Activated CD8-positive, alpha-beta memory T cell treated with anti-CD3 and anti-CD28 coated beads for 36 hours (primary cell): Measurements from ENCODE around the gene CAMTA1. TPM values are rescaled to one million over a fixed set of nuclear protein-coding genes. Genes with fewer than 3 reads are reported as not detected.
"Not testable (repeated sequence)": the region's sequence is repeated elsewhere in the genome, so short reads cannot be mapped to it uniquely, and the experiment has no call there.

Experiments
- CTCF ChIA-PET: fragments of 350-600 bp; sonication (Branson Sonifier 250); formaldehyde crosslinking; loops from one replicate; lab custom pipeline; 2021; ENCODE audit warnings: antibody characterized with exemption; lab: Charles Lee
- POLR2A ChIA-PET: fragments of 350-600 bp; sonication (Branson Sonifier 250); formaldehyde crosslinking; loops from one replicate; lab custom pipeline; 2021; ENCODE audit warnings: antibody characterized with exemption; lab: Charles Lee
- total RNA-seq, 2 experiments: library from RNA; stranded (reverse); gene quantifications; one replicate each; pipeline ENCODE4 v1.2.3, GENCODE V29; 2021

CAMTA1 gene, protein sequence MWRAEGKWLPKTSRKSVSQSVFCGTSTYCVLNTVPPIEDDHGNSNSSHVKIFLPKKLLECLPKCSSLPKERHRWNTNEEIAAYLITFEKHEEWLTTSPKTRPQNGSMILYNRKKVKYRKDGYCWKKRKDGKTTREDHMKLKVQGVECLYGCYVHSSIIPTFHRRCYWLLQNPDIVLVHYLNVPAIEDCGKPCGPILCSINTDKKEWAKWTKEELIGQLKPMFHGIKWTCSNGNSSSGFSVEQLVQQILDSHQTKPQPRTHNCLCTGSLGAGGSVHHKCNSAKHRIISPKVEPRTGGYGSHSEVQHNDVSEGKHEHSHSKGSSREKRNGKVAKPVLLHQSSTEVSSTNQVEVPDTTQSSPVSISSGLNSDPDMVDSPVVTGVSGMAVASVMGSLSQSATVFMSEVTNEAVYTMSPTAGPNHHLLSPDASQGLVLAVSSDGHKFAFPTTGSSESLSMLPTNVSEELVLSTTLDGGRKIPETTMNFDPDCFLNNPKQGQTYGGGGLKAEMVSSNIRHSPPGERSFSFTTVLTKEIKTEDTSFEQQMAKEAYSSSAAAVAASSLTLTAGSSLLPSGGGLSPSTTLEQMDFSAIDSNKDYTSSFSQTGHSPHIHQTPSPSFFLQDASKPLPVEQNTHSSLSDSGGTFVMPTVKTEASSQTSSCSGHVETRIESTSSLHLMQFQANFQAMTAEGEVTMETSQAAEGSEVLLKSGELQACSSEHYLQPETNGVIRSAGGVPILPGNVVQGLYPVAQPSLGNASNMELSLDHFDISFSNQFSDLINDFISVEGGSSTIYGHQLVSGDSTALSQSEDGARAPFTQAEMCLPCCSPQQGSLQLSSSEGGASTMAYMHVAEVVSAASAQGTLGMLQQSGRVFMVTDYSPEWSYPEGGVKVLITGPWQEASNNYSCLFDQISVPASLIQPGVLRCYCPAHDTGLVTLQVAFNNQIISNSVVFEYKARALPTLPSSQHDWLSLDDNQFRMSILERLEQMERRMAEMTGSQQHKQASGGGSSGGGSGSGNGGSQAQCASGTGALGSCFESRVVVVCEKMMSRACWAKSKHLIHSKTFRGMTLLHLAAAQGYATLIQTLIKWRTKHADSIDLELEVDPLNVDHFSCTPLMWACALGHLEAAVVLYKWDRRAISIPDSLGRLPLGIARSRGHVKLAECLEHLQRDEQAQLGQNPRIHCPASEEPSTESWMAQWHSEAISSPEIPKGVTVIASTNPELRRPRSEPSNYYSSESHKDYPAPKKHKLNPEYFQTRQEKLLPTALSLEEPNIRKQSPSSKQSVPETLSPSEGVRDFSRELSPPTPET (N-terminal part only)
- 10 to 100 TPM; 66.5 to 72.5 TPM for total RNA-seq

- ChIA-PET POLR2A (interaction anchor here (0.6 to 1.6 kb wide), 7 partner anchors 8 to 1792 kb away, joined by 3 to 6 read pairs (median 3); partner anchors contain the start of genes DNAJC11 and ZBTB48), CTCF (no interaction called here)
Measured at GRCh38 chr1:6785318-6785727, at the start of gene CAMTA1. TSS of gene CAMTA1 (plus strand) at chr1:6785454. CDS start at chr1:6785531, 77 bp downstream.

DNA sequence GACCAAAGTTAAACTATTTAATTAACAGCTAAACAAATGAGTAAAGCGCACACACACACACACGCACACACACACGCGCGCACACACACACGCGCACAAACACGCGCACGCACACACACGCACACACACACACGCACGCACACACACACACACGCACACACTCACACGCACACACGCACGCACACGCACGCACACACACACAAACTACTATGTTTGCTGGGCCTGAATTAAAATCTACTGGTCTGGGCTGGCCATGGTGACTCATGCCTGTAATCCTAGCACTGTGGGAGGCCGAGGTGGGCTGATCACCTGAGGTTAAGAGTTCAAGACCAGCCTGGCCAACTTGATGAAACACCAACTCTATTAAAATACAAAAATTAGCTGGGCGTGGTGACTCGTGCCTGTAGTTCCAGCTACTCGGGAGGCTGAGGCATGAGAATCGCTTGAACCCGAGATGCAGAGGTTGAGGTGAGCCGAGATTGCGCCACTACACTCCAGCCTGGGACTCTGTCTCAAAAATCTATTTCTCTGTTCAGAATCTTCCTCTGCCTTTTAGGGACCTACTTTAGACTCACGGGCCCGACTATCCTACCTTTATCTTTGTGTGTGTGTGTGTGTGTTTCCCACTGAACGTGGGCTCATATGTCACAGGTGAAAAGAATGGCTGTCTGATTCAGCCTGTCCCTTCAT, 46.1 kb upstream of the CAMTA1 start:
- ChIA-PET CTCF (no interaction called here), POLR2A (no interaction called here)

GRCh38 chr1:6742676-6743188, 42.5 kb upstream of the CAMTA1 start:
- CTCF ChIA-PET, POLR2A ChIA-PET: not testable (repeated sequence)

- ChIA-PET CTCF (no interaction called here), POLR2A (no interaction called here)
Measured at GRCh38 chr1:6743189-6744101, 41.8 kb upstream of the CAMTA1 start.

DNA sequence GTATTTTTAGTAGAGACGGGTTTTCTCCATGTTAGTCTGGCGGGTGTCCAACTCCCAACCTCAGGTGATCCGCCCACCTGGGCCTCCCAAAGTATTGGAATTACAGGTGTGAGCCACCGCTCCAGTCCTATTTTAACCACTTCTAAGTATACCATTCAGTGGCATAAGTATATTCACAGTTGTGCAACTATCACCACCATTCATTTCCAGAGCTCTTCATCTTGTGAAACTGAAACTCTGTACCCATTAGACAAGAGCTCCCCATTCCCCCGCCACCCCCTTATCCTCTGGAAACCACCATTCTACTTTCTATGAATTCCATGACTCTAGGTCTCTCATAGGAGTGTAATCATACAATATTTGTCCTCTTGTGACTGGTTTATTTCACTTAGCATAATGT, 40.2 kb upstream of the CAMTA1 start:
- ChIA-PET CTCF (interaction anchor here (0.7 kb wide), 1 partner anchor 61 kb away, joined by 4 read pairs; no protein-coding TSS in a partner anchor), POLR2A (interaction anchor here (0.7 kb wide), 1 partner anchor 61 kb away, joined by 4 read pairs; no protein-coding TSS in a partner anchor)

DNA sequence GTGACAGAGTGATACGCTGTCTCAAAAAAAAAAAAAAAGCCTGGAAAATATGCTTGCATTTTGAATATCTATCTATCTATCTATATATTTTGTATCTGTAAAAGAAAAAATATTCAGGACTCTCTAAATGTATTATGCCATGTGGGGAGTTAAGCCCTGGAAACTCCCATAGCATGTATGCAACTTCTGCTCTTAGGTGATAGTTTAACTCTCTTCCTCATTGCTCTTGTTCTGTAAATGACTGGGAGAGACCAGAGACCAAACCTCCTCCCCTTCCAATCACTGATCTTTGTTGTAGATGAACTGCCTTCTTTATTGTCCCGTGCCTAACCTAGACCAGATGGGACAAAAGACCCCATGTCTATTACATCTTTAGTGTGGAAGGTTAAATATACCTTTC, 37.6 kb upstream of the CAMTA1 start:
- ChIA-PET CTCF (no interaction called here), POLR2A (no interaction called here)

GRCh38 chr1:6750490-6750889, 34.8 kb upstream of the CAMTA1 start:
- POLR2A ChIA-PET = no interaction called here

GRCh38 chr1:6753320-6754140, 31.7 kb upstream of the CAMTA1 start:
- POLR2A ChIA-PET = interaction anchor here (1.0 kb wide), 1 partner anchor 31 kb away, joined by 8 read pairs; no protein-coding TSS in a partner anchor
- CTCF ChIA-PET = no interaction called here

More at GRCh38 chr1:6750490-6750889, 34.8 kb upstream of the CAMTA1 start:
- CTCF ChIA-PET = no interaction called here

DNA sequence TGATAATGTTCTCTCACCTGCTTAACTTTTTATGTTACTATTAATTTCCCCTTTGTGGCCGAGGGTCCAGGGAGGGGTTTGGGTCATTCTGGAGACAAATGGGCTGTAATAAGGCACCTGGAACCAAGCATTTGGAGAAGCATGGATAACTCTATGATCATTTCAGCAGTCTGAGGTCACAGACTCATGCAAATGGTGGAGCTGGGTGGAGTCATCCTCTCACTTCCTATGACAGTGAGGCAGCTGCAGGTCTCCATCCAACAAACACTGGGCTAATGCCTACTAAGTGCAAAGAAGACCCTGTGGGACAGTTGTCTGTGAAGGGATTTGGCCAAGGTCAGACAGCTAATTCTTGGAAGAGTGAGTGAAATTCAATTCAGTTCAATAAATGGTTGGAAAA, 28.8 kb upstream of the CAMTA1 start:
- ChIA-PET POLR2A (no interaction called here), CTCF (no interaction called here)

- CTCF ChIA-PET = no interaction called here
- POLR2A ChIA-PET = no interaction called here
Measured at GRCh38 chr1:6757719-6758435, 27.4 kb upstream of the CAMTA1 start.

DNA sequence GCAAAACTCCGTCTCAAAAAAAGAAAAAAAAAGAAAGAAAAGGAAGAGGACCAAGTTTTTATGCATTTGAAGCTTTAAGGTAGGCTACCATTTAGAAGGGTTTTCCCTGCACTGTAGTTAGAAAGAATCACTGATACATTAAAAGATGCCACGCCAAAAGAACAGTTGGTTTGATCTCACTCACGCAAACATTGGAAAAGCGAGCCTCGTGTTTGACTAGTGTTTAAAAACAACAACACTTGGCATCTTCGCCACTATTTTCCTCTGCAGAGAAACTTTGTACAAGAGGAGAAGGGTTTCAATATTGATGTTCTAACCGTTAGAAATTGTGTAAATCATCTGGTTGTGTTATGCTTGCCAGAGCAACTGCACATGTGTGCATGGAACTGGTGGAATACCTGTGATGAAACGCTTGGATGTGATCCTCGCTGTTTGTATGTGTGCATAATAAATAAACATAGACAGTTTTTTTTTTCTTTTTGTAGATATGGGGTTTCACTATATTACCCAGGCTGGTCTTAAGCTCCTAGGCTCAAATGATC, 24.0 kb upstream of the CAMTA1 start:
- ChIA-PET CTCF (no interaction called here), POLR2A (no interaction called here)

- CTCF ChIA-PET = no interaction called here
- POLR2A ChIA-PET = no interaction called here
Measured at GRCh38 chr1:6762060-6762459, 23.2 kb upstream of the CAMTA1 start.

GRCh38 chr1:6770751-6771440, 14.4 kb upstream of the CAMTA1 start:
- ChIA-PET POLR2A (no interaction called here), CTCF (no interaction called here)

DNA sequence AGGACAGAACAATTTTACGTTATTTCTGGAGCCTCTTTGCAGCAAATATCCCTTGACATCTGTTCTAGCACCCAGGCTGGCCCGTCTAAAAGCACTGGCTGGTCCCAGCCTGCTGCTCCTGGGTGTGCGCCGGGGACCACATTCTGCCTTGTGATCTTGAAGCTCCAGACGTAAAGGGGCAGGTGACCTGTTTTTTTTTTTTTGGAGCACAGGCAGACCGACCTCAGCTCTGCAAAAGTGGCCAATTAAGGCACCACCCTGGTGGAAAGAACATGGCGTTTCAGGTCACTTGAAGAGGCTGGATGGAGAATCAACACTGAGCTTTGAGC, 13.8 kb upstream of the CAMTA1 start:
- ChIA-PET POLR2A (no interaction called here), CTCF (no interaction called here)

DNA sequence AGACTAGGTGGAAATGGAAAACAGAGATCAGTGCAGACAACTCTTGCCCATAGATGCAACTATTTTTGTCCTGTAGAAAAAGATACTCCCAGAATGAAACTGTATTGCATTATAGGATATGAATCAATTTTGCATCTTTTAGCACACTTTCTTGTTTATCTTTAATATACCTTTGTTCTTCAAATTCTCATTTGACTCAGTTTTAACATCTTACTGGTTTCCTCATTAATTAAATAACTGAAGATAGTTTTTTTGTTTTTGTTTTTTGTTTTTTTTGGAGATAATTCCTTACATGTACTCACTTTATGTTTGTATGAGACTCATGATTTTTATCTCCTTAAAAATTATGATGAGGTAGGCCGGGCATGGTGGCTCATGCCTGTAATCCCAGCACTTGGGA, 10.9 kb upstream of the CAMTA1 start:
- ChIA-PET CTCF (no interaction called here), POLR2A (no interaction called here)
